Endothelial cell of umbilical vein (primary cell): Measurements from ENCODE around the gene LOXL1. TPM values are rescaled to one million over a fixed set of nuclear protein-coding genes. Genes with fewer than 3 reads are reported as not detected.

ENCODE experiments used
- BruUV-seq: library from RNA; stranded (reverse); fragments of 400-500 nt; replicated peaks from 2 replicates; lab custom pipeline; 2021; lab: Mats Ljungman, UMichigan
- CTCF ChIA-PET: fragments of 300-600, 350-600 bp; sonication (Branson Sonifier 250); formaldehyde crosslinking; loops from one replicate; lab custom pipeline; 2021; ENCODE audit warnings: antibody characterized with exemption, inconsistent platforms; lab: Charles Lee
- POLR2A ChIA-PET: fragments of 300-600, 350-600 bp; sonication (Branson Sonifier 250); formaldehyde crosslinking; loops from one replicate; lab custom pipeline; 2021; ENCODE audit warnings: antibody characterized with exemption, inconsistent platforms; lab: Charles Lee
- DNase-seq: peaks from one replicate; pipeline ENCODE4 v3.0.0-alpha.2; 2011; ENCODE audit warnings: low read depth, low spot score
- FAIRE-seq: peaks from 2 replicates; lab custom pipeline; 2011; peaks lifted over from hg19 to GRCh38; lab: Jason Lieb, UNC
- H2AFZ ChIP-seq: 2 replicates; pipeline ENCODE4 v1.6.0; 2012; ENCODE audit warnings: low read depth, low read length, control low read depth, inconsistent platforms
- H3K27ac ChIP-seq: 2 replicates; pipeline ENCODE4 v1.5.1; 2011; ENCODE audit warnings: low read depth, mild to moderate bottlenecking, control low read depth, low read length, moderate library complexity; ENCODE audit not compliant: insufficient read depth
- H3K27me3 ChIP-seq, 2 experiments: 2 replicates each; pipeline versions ENCODE4 v1.6.0 to v1.6.1; 2011; ENCODE audit warnings: low read length in 2 of 2, mixed read lengths in 1 of 2; ENCODE audit not compliant: control insufficient read depth in 2 of 2, insufficient read depth in 2 of 2
- H3K36me3 ChIP-seq, 2 experiments: 2 replicates in 1 of 2; 3 replicates in 1 of 2; pipeline ENCODE4 v1.5.1; 2011; ENCODE audit warnings: low read length in 2 of 2, mild to moderate bottlenecking in 1 of 2, moderate library complexity in 1 of 2; ENCODE audit not compliant: control insufficient read depth in 2 of 2, insufficient read depth in 2 of 2; ENCODE audit errors: extremely low read depth in 1 of 2
- H3K4me1 ChIP-seq: 3 replicates; pipeline ENCODE4 v1.5.1; 2011; ENCODE audit warnings: mild to moderate bottlenecking, low read length; ENCODE audit not compliant: control insufficient read depth, insufficient read depth; ENCODE audit errors: extremely low read depth
- H3K4me2 ChIP-seq: 2 replicates; pipeline ENCODE4 v1.6.1; 2011; ENCODE audit warnings: low read length, control low read depth, mixed read lengths; ENCODE audit not compliant: insufficient read depth
- H3K4me3 ChIP-seq, 3 experiments: fragments of 200-600 bp in 1 of 3; sonication (generic), shearing (Covaris generic) in 1 of 3; replicated peaks in 1 of 3; 2 replicates each; pipeline ENCODE4 v1.5.1; 2011 to 2016; ENCODE audit warnings: control low read depth in 3 of 3, low read length in 3 of 3, mild to moderate bottlenecking in 2 of 3, inconsistent platforms in 1 of 3, low read depth in 1 of 3, moderate library complexity in 1 of 3; ENCODE audit not compliant: insufficient read depth in 1 of 3
- H3K79me2 ChIP-seq: 2 replicates; pipeline ENCODE4 v1.6.0; 2012; ENCODE audit warnings: low read length, inconsistent platforms; ENCODE audit not compliant: control insufficient read depth, insufficient read depth
- H3K9ac ChIP-seq: replicated peaks from 2 replicates; pipeline ENCODE3; 2011; ENCODE audit warnings: low read length, control low read depth; ENCODE audit not compliant: insufficient read depth; ENCODE audit errors: extremely low read depth
- H3K9me1 ChIP-seq: replicated peaks from 3 replicates; pipeline ENCODE4 v1.6.0; 2011; ENCODE audit warnings: mild to moderate bottlenecking, low read length; ENCODE audit not compliant: control insufficient read depth, insufficient read depth; ENCODE audit errors: extremely low read depth
- H3K9me3 ChIP-seq: replicated peaks from 2 replicates; pipeline ENCODE4 v1.5.1; 2012; ENCODE audit warnings: low read length, inconsistent platforms; ENCODE audit not compliant: control insufficient read depth, insufficient read depth
- H4K20me1 ChIP-seq: replicated peaks from 2 replicates; pipeline ENCODE3; 2011; ENCODE audit warnings: mild to moderate bottlenecking, low read length; ENCODE audit not compliant: control insufficient read depth, insufficient read depth; ENCODE audit errors: extremely low read depth
- CTCF ChIP-seq, 2 donors: IDR thresholded peaks; 1 replicate in 1 of 2; 2 replicates in 1 of 2; pipeline ENCODE4 v1.5.1; 2011; ENCODE audit warnings: low read length in 2 of 2, mild to moderate bottlenecking in 2 of 2, moderate library complexity in 2 of 2, control low read depth in 1 of 2, inconsistent platforms in 1 of 2, low read depth in 1 of 2; ENCODE audit not compliant: insufficient read depth in 1 of 2; ENCODE audit errors: extremely low read depth in 1 of 2
- EZH2 ChIP-seq: IDR thresholded peaks from 2 replicates; pipeline ENCODE4 v1.6.1; 2012; ENCODE audit warnings: borderline replicate concordance, low read depth, mild to moderate bottlenecking, moderate library complexity, low read length, inconsistent platforms; ENCODE audit not compliant: severe bottlenecking
- FOS ChIP-seq: IDR thresholded peaks from 2 replicates; pipeline ENCODE4 v1.6.1; 2011; ENCODE audit warnings: mild to moderate bottlenecking, low read length, moderate library complexity, borderline replicate concordance; ENCODE audit not compliant: insufficient read depth
- GATA2 ChIP-seq: IDR thresholded peaks from 2 replicates; pipeline ENCODE4 v1.7.0; 2011; ENCODE audit warnings: low read depth, mild to moderate bottlenecking, moderate library complexity, mixed read lengths, low read length; ENCODE audit not compliant: insufficient read length, insufficient read depth
- JUN ChIP-seq: IDR thresholded peaks from 2 replicates; pipeline ENCODE4 v1.6.1; 2011; ENCODE audit warnings: borderline replicate concordance, low read depth; ENCODE audit not compliant: insufficient read length, insufficient read depth
- MAX ChIP-seq: IDR thresholded peaks from 2 replicates; pipeline ENCODE4 v1.6.1; 2011; ENCODE audit not compliant: insufficient read depth, insufficient read length
- MYC ChIP-seq: IDR thresholded peaks from one replicate; pipeline ENCODE4 v1.6.1; 2011; ENCODE audit warnings: mild to moderate bottlenecking, low read depth, low read length
- POLR2A ChIP-seq: IDR thresholded peaks from 2 replicates; pipeline ENCODE4 v1.6.1; 2012; ENCODE audit warnings: low read depth, mild to moderate bottlenecking, control low read depth, low read length
- POLR2AphosphoS5 ChIP-seq: IDR thresholded peaks from 2 replicates; pipeline ENCODE4 v1.6.1; 2012; ENCODE audit warnings: low read depth, mild to moderate bottlenecking, control low read depth, low read length, moderate library complexity; ENCODE audit not compliant: insufficient read depth
- dilution Hi-C: fragments of 300-500 bp; cut with MboI; formaldehyde crosslinking; loops from one replicate; pipeline ENCODE4 v1.15.0; 2019; ENCODE audit warnings: low sequenced_read_pairs; ENCODE audit not compliant: extremely low pct_ligation_motif_present
- intact Hi-C: fragments of 100-400 bp; cut with micrococcal nuclease; formaldehyde crosslinking; loops from one replicate; pipeline ENCODE4 v1.10.0; 2022
- polyA plus RNA-seq, 4 experiments: library from polyadenylated mRNA; depleted of rRNA in 3 of 4; stranded (reverse) in 3 of 4; unstranded in 1 of 4; fragments of >200 nt; gene quantifications; 2 replicates each; pipeline versions ENCODE4 v1.2.1 to v1.2.3, GENCODE V29; 2011 to 2012; ENCODE audit warnings: missing spikeins in 1 of 4
- total RNA-seq: library from RNA; stranded (reverse); gene quantifications from 2 replicates; pipeline ENCODE4 v1.2.3, GENCODE V29; 2021

LOXL1 gene
- total and polyA plus RNA-seq, 2 donors (not counting 3 experiments of a cell fraction or from before 2014, with no cell fraction given) = 5.2 to 14.4 TPM

GRCh38 chr15:73905225-73905827 is 20.9 kb upstream of the LOXL1 start:
- ChIA-PET POLR2A (no interaction called here), CTCF (interaction anchor here (0.7 to 13.7 kb wide), 8 partner anchors 10 to 621 kb away, joined by 3 to 239 read pairs (median 4); partner anchors contain the start of gene TBC1D21)
- no peak for FAIRE-seq
- Histone ChIP-seq H3K27ac (no peak overlapping the region), H3K36me3 (no peaks in the 10 kb centered on the region), H2AFZ (no peak overlapping the region), H3K79me2 (no peaks in the 10 kb centered on the region), H3K9me1 (no peaks in the 10 kb centered on the region), H3K9me3 (no peaks in the 10 kb centered on the region), H3K9ac (no peak overlapping the region), H3K4me2 (no peak overlapping the region), H3K27me3 (peaks cover 2 to 3% of the 10 kb centered on the region in 2 experiments), H3K4me1 (no peaks in the 10 kb centered on the region), H3K4me3 (no peak overlapping the region), H4K20me1 (no peaks in the 10 kb centered on the region)
- no TSS peak for BruUV-seq
- dilution Hi-C loops = no loop called here
- TF ChIP-seq POLR2AphosphoS5 = no peak
- TF ChIP-seq EZH2 = no peak
- DNase-seq = no peak
- intact Hi-C loops = no loop called here

- Histone ChIP-seq H4K20me1 (no peaks in the 10 kb centered on the region), H3K4me1 (no peaks in the 10 kb centered on the region), H3K79me2 (no peaks in the 10 kb centered on the region), H3K9me1 (no peaks in the 10 kb centered on the region), H3K9ac (no peak overlapping the region), H3K36me3 (no peaks in the 10 kb centered on the region), H2AFZ (no peak overlapping the region), H3K9me3 (no peaks in the 10 kb centered on the region), H3K4me2 (no peak overlapping the region), H3K27me3 (peaks cover 3 to 9% of the 10 kb centered on the region in 2 experiments), H3K27ac (no peak overlapping the region), H3K4me3 (no peak overlapping the region)
- no peak for FAIRE-seq
- intact Hi-C loops = no loop called here
- TF ChIP-seq MYC (no peak), GATA2 (no peak), MAX (no peak), EZH2 (no peak), JUN (no peak), POLR2A (no peak), CTCF (IDR thresholded peaks at IDR 0.05; ENCODE audit: extremely low read depth in 1 of 2, insufficient read depth in 1 of 2, low read depth in 1 of 2, low read length in 2 of 2) (no peak), FOS (no peak), POLR2AphosphoS5 (no peak)
- ChIA-PET CTCF (interaction anchor here (0.7 to 13.7 kb wide), 20 partner anchors 8 to 666 kb away, joined by 3 to 239 read pairs (median 4); partner anchors contain the start of gene TBC1D21), POLR2A (no interaction called here)
- dilution Hi-C loops = no loop called here
- no TSS peak for BruUV-seq
- DNase-seq = no peak
Observed at GRCh38 chr15:73906346-73907034, 19.8 kb upstream of the LOXL1 start.
